22Rv1 (cell line): ENCODE measurements around the gene TF.

Experiments
- CTCF ChIP-seq: fragments of 450-650 bp; IDR thresholded peaks from 2 replicates; pipeline ENCODE4 v1.5.1; 2017; ENCODE audit warnings: mild to moderate bottlenecking
- ZFX ChIP-seq: fragments of 450-650 bp; IDR thresholded peaks from 2 replicates; pipeline ENCODE4 v1.6.1; 2017; ENCODE audit warnings: antibody characterized with exemption, borderline replicate concordance

GRCh38 chr3:133799794-133800585 lies 53.8 kb downstream of the TF start:
- TF ChIP-seq CTCF (no peak), ZFX (no peak)
